ENCODE data around the gene KPNA3.

Gene KPNA3

DNA sequence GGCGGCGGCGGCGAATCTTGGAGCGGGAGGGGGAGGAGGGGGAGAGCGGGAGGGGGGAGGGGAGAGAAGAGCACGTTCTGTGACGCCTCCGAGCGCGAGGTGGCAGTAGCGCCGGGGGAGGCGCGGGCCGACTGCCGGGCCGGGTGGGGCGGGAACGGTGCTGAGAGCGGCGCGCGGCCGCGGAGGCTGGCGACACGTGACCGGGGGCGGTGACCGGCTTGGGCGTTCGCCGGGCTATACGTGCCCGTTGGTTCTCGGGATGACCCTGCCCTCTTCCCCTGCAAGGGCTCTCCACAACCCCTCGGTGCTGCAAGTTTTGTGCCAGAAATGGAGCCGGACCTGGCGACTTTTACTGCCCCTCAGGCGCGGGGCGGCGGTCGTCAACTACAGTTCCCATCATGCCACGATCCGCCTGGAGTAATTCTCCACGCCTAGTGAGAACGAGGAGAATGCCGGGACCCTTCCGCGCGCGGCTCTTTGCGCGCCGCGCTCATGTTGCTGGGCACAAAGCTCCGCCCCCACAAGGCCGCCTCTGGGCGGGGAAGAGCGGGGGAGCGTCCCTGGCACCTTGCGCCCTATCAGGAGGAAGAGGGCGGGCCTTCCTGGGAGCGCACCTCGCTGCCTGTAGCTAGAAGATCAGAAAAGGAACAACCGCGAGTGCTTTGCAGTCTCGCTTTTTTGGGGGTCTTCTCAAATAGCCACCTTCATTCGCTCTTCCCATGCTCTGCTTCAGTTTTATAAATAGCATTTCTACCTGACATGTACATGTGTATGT, at the start of gene KPNA3:
KPNA3 (minus strand) TSS at position 133 of the 775 bp plus-strand sequence. CDS start 176 bp downstream, outside the sequence.
- H3K27ac ChIP-seq: peak within 1 kb of the TSS; percentile 92
- TF ChIP-seq ZFX (IDR thresholded peaks at IDR 0.05; ENCODE audit: borderline replicate concordance): no peak
- TF ChIP-seq, protein P1, sequence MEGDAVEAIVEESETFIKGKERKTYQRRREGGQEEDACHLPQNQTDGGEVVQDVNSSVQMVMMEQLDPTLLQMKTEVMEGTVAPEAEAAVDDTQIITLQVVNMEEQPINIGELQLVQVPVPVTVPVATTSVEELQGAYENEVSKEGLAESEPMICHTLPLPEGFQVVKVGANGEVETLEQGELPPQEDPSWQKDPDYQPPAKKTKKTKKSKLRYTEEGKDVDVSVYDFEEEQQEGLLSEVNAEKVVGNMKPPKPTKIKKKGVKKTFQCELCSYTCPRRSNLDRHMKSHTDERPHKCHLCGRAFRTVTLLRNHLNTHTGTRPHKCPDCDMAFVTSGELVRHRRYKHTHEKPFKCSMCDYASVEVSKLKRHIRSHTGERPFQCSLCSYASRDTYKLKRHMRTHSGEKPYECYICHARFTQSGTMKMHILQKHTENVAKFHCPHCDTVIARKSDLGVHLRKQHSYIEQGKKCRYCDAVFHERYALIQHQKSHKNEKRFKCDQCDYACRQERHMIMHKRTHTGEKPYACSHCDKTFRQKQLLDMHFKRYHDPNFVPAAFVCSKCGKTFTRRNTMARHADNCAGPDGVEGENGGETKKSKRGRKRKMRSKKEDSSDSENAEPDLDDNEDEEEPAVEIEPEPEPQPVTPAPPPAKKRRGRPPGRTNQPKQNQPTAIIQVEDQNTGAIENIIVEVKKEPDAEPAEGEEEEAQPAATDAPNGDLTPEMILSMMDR (IDR thresholded peaks at IDR 0.05): peak; percentile 51

DNA sequence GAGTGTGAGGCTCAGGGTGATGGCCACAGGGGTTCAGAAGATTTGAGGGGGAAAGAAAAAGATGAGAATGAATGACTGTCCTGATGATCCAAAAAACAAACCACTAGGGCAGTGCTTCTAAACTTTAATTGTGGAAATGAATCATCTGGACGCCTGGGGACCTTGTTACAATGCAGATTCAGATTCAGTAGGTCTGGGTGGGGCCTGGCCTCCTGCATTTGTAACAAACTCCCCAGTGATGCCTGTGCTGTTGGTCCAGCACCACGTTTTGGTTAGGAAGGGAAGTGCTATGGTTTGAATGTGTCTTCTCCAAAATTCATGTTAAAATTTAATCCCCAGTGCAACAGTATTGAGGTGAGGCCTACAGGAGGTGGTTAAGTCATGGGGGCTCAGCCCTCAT, 49.5 kb upstream of the KPNA3 start:
- no peak for TF ChIP-seq ZFX (IDR thresholded peaks at IDR 0.05; ENCODE audit: borderline replicate concordance)
- TF ChIP-seq, protein P1 (IDR thresholded peaks at IDR 0.05): no peak
- no peak overlapping the region for H3K27ac ChIP-seq

GRCh38 chr13:49840675-49841074, 48.2 kb upstream of the KPNA3 start:
- H3K27ac ChIP-seq: no peak overlapping the region
- TF ChIP-seq, protein P1 (IDR thresholded peaks at IDR 0.05): no peak
- no peak for TF ChIP-seq ZFX (IDR thresholded peaks at IDR 0.05; ENCODE audit: borderline replicate concordance)

GRCh38 chr13:49840266-49840665, 47.8 kb upstream of the KPNA3 start:
- no peak overlapping the region for H3K27ac ChIP-seq
- no peak for TF ChIP-seq ZFX (IDR thresholded peaks at IDR 0.05; ENCODE audit: borderline replicate concordance)
- TF ChIP-seq, protein P1 (IDR thresholded peaks at IDR 0.05): no peak

- TF ChIP-seq, protein P1 (IDR thresholded peaks at IDR 0.05): no peak
Measured at GRCh38 chr13:49838989-49839388, 46.5 kb upstream of the KPNA3 start.

GRCh38 chr13:49836516-49836915, 44.0 kb upstream of the KPNA3 start:
- TF ChIP-seq, protein P1 (IDR thresholded peaks at IDR 0.05): no peak
- TF ChIP-seq ZFX (IDR thresholded peaks at IDR 0.05; ENCODE audit: borderline replicate concordance): no peak
- H3K27ac ChIP-seq: no peak overlapping the region

More at GRCh38 chr13:49838989-49839388, 46.5 kb upstream of the KPNA3 start:
- no peak overlapping the region for H3K27ac ChIP-seq

GRCh38 chr13:49833402-49833801, 40.9 kb upstream of the KPNA3 start:
- no peak for TF ChIP-seq ZFX (IDR thresholded peaks at IDR 0.05; ENCODE audit: borderline replicate concordance)
- TF ChIP-seq, protein P1 (IDR thresholded peaks at IDR 0.05): no peak

More at GRCh38 chr13:49833402-49833801, 40.9 kb upstream of the KPNA3 start:
- H3K27ac ChIP-seq: no peak overlapping the region

Data from 22Rv1 (cell line).